Ramos (cell line): ENCODE results near the gene F2.
"Not testable (repeated sequence)": the region's sequence is repeated elsewhere in the genome, so short reads cannot be mapped to it uniquely, and the experiment has no call there.

Source experiments
- in situ Hi-C: fragments of 300-500 bp; cut with MboI; formaldehyde crosslinking; loops from one replicate; pipeline ENCODE4 v1.14.3; 2022; ENCODE audit warnings: low sequenced_read_pairs; ENCODE audit not compliant: unreplicated experiment

Gene F2

GRCh38 chr11:46682773-46683752, 36.0 kb upstream of the F2 start:
- in situ Hi-C loops, result no loop called here

- in situ Hi-C loops, result no loop called here
Observed at GRCh38 chr11:46684367-46684766, 34.6 kb upstream of the F2 start.

GRCh38 chr11:46686886-46687795, 31.9 kb upstream of the F2 start:
- in situ Hi-C loops, result no loop called here

- in situ Hi-C loops, result no loop called here
Observed at GRCh38 chr11:46690702-46691101, 28.3 kb upstream of the F2 start.

- in situ Hi-C loops, result no loop called here
Observed at GRCh38 chr11:46692450-46692849, 26.6 kb upstream of the F2 start.

GRCh38 chr11:46693597-46694012, 25.4 kb upstream of the F2 start:
- in situ Hi-C loops, result no loop called here

GRCh38 chr11:46694072-46694471, 24.9 kb upstream of the F2 start:
- in situ Hi-C loops, result no loop called here

- in situ Hi-C loops, result no loop called here
Observed at GRCh38 chr11:46694607-46695006, 24.4 kb upstream of the F2 start.

GRCh38 chr11:46695345-46696211, 23.4 kb upstream of the F2 start:
- in situ Hi-C loops, result no loop called here

GRCh38 chr11:46696212-46696558, 22.8 kb upstream of the F2 start:
- in situ Hi-C loops, result no loop called here

GRCh38 chr11:46697303-46697702, 21.7 kb upstream of the F2 start:
- in situ Hi-C loops, result no loop called here

- in situ Hi-C loops, result no loop called here
Observed at GRCh38 chr11:46697723-46698122, 21.3 kb upstream of the F2 start.

- in situ Hi-C loops, result no loop called here
Observed at GRCh38 chr11:46698597-46698996, 20.4 kb upstream of the F2 start.

- in situ Hi-C loops, result no loop called here
Observed at GRCh38 chr11:46700241-46701077, 18.6 kb upstream of the F2 start, which contains the start of the genes ARHGAP1 and ZNF408. Gene ARHGAP1, minus strand, starts transcription at chr11:46700619. Its CDS starts 4,512 bp downstream, at chr11:46696107. Gene ZNF408, plus strand, starts transcription at chr11:46701031. Its CDS starts 17 bp downstream, at chr11:46701048.

GRCh38 chr11:46701078-46701654, 17.8 kb upstream of the F2 start:
- in situ Hi-C loops, result no loop called here

GRCh38 chr11:46705070-46705688, 13.8 kb upstream of the F2 start:
- in situ Hi-C loops, result no loop called here

- in situ Hi-C loops, result no loop called here
Observed at GRCh38 chr11:46706886-46707285, 12.1 kb upstream of the F2 start.

- in situ Hi-C loops, result not testable (repeated sequence)
Observed at GRCh38 chr11:46709351-46709750, 9.7 kb upstream of the F2 start.
